A673 (cell line): ENCODE results near the gene ZG16. TPM values are rescaled to one million over a fixed set of nuclear protein-coding genes. Genes with fewer than 3 reads are reported as not detected.
"Not testable (repeated sequence)": the region's sequence is repeated elsewhere in the genome, so short reads cannot be mapped to it uniquely, and the experiment has no call there.

ENCODE experiments used
- BruUV-seq: library from RNA; stranded (reverse); fragments of 400-500 nt; replicated peaks from 2 replicates; lab custom pipeline; 2021; lab: Mats Ljungman, UMichigan
- CTCF ChIA-PET: fragments of 300-600 bp; sonication (Branson Sonifier 250); formaldehyde crosslinking; loops from one replicate; lab custom pipeline; 2022; ENCODE audit warnings: antibody characterized with exemption; lab: Charles Lee
- POLR2A ChIA-PET: fragments of 300-600 bp; sonication (Branson Sonifier 250); formaldehyde crosslinking; loops from one replicate; lab custom pipeline; 2022; ENCODE audit warnings: antibody characterized with exemption; ENCODE audit not compliant: low non-redundant PET; lab: Charles Lee
- DNase-seq: peaks from one replicate; pipeline ENCODE4 v3.0.0-alpha.2; 2015; ENCODE audit warnings: low spot score
- H3K27ac ChIP-seq: fragments of 200-600 bp; sonication (generic); 2 replicates; pipeline ENCODE4 v1.5.1; 2016; ENCODE audit warnings: mixed run types, low read depth, mild to moderate bottlenecking, mixed read lengths, antibody characterized with exemption, low read length; ENCODE audit not compliant: poor library complexity, severe bottlenecking
- H3K27me3 ChIP-seq: fragments of 200-600 bp; sonication (generic); replicated peaks from 2 replicates; pipeline ENCODE4 v1.6.1; 2017; ENCODE audit warnings: mixed run types, low read depth, mild to moderate bottlenecking, mixed read lengths, antibody characterized with exemption, low read length; ENCODE audit not compliant: insufficient read depth, poor library complexity
- H3K36me3 ChIP-seq: fragments of 200-600 bp; sonication (generic); 2 replicates; pipeline ENCODE4 v1.6.1; 2016; ENCODE audit warnings: mixed run types, mild to moderate bottlenecking, mixed read lengths, antibody characterized with exemption, low read length; ENCODE audit not compliant: insufficient read depth, poor library complexity, severe bottlenecking
- H3K4me1 ChIP-seq: fragments of 200-600 bp; sonication (generic); 2 replicates; pipeline ENCODE4 v1.6.1; 2017; ENCODE audit warnings: mixed run types, mild to moderate bottlenecking, mixed read lengths, antibody characterized with exemption, low read length; ENCODE audit not compliant: insufficient read depth, poor library complexity, severe bottlenecking
- H3K4me3 ChIP-seq: fragments of 200-600 bp; sonication (generic); 2 replicates; pipeline ENCODE4 v1.5.1; 2016; ENCODE audit warnings: low read depth, mixed run types, mild to moderate bottlenecking, mixed read lengths, low read length; ENCODE audit not compliant: poor library complexity, severe bottlenecking
- H3K9me3 ChIP-seq: fragments of 200-600 bp; sonication (generic); 2 replicates; pipeline ENCODE4 v1.6.1; 2016; ENCODE audit warnings: mixed run types, low read depth, mild to moderate bottlenecking, mixed read lengths, antibody characterized with exemption, low read length; ENCODE audit not compliant: poor library complexity, severe bottlenecking
- CTCF ChIP-seq: fragments of 300-800, 200-600 bp; sonication (generic); conservative IDR thresholded peaks from 2 replicates; pipeline ENCODE4 v1.5.1; 2017; ENCODE audit warnings: low read depth, mild to moderate bottlenecking, antibody characterized with exemption, low read length, moderate library complexity, mixed read lengths
- EZH2 ChIP-seq: fragments of 200-600 bp; sonication (generic); IDR thresholded peaks from 2 replicates; pipeline ENCODE4 v1.6.1; 2017; ENCODE audit warnings: borderline replicate concordance, low read depth, mild to moderate bottlenecking, mixed read lengths, antibody characterized with exemption, low read length; ENCODE audit not compliant: poor library complexity, severe bottlenecking
- intact Hi-C: fragments of 100-400 bp; cut with micrococcal nuclease; formaldehyde crosslinking; loops from one replicate; pipeline ENCODE4 v1.10.0; 2022; ENCODE audit not compliant: unreplicated experiment
- total RNA-seq: library from RNA; stranded (reverse); gene quantifications from 2 replicates; pipeline ENCODE4 v1.2.3, GENCODE V29; 2021

ZG16 gene
- total RNA-seq, 1 experiment from 2014 or later: not detected

DNA sequence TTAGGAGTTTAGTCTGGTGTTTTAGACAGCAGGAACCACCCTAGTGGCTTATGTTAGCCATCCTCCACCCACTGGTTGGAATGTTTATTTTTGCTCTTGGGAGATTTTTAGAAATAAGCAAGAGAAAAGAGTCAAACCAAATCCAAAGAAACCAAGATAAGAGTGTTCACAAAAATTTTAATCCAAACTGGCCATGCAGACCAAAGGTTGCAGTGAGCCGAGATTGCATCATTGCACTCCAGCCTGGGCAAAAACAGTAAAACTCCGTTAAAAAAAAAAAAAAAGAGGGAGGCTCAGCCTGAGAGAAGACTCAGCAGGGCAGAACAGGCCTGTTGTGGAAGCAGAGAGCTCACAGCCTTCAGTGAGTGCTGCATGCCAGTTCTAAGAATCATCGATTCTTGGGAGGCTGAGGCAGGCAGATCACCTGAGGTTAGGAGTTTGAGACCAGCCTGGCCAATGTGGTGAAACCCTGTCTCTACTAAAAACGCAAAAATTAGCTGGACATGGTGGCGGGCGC, 20.0 kb upstream of the ZG16 start:
- H3K9me3 ChIP-seq: no peaks in the 10 kb centered on the region
- no peak overlapping the region for H3K4me3 ChIP-seq
- no peaks in the 10 kb centered on the region for H3K27me3 ChIP-seq
- DNase-seq: no peak
- BruUV-seq: no TSS peak
- ChIA-PET CTCF (no interaction called here), POLR2A (no interaction called here)
- intact Hi-C loops: no loop called here
- no peaks in the 10 kb centered on the region for H3K36me3 ChIP-seq
- H3K4me1 ChIP-seq: no peaks in the 10 kb centered on the region
- TF ChIP-seq CTCF (no peak), EZH2 (no peak)
- H3K27ac ChIP-seq: no peak overlapping the region

DNA sequence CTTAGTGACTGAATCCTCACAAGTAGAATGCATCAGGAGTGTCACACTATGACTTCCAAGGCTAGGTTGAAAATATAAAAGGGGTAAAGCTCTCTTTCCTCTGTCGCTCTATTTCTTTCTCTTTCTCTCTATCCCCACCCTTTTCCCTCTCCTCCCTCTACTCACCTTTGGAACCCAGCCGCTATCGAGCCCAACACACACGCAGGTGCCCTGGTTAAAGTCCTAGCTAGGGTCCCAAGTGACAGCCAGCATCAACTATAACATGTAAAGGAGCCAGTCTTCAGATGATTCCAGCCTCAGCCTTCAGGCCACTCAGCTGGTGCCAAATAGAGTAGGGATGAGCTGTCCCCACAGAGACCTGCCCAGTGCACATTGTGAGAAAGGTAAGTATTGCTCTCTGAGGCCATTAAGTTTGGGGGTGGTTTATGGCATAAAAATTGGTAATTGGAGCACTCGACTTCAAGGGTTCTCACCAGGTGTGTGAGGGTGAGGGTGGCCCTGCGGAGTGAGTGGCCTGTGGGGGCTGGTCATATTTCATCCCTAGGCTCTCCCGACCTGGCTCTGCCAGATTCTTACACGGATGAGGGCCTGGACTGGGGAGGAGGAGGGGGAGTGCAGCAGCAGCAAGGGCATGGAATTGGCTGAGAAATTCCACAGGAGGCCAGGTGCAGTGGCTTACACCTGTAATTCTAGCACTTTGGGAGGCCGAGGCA, 17.3 kb upstream of the ZG16 start:
- Histone ChIP-seq H3K4me3 (no peak overlapping the region), H3K4me1 (no peaks in the 10 kb centered on the region), H3K27ac (no peak overlapping the region), H3K9me3 (no peaks in the 10 kb centered on the region), H3K27me3 (no peaks in the 10 kb centered on the region), H3K36me3 (no peaks in the 10 kb centered on the region)
- CTCF ChIA-PET: no interaction called here
- no TSS peak for BruUV-seq
- intact Hi-C loops: no loop called here
- no peak for DNase-seq
- TF ChIP-seq CTCF: no peak
- no peak for TF ChIP-seq EZH2
- POLR2A ChIA-PET: no interaction called here

DNA sequence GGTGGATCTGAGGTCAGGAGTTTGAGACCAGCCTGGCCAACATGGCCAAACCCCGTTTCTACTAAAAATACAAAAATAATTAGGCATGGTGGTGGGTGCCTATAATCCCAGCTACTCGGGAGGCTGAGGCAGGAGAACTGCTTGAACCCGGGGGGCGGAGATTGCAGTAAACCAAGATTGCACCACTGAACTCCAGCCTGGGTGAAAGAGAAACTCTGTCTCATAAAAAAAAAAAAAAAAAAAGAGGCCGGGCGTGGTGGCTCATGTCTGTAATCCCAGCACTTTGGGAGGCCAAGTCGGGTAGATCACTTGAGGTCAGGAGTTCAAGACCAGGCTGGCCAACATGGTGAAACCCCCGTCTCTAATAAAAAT, 16.8 kb upstream of the ZG16 start:
- CTCF ChIA-PET, POLR2A ChIA-PET: not testable (repeated sequence)

DNA sequence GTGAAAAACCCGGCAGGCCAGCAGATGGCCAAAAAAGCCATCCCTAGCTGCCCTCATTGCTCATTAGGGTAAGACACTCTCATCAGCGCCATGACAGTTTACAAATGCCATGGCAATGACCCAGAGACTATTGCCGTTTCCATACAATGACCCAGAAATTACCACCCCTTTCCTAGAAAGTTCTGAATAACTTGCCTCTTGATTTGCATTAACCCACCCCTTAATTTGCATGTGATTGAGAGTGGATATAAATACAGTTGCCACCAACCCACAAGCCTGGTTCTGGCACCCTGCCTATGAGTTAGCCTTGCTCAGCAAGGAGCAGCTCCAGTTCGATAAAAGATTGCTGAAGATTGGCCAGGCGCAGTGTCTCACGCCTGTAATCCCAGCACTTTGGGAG, 16.2 kb upstream of the ZG16 start:
- H3K4me1 ChIP-seq: no peaks in the 10 kb centered on the region
- TF ChIP-seq EZH2: no peak
- no peak for TF ChIP-seq CTCF
- H3K4me3 ChIP-seq: no peak overlapping the region
- ChIA-PET CTCF (no interaction called here), POLR2A (no interaction called here)
- intact Hi-C loops: no loop called here
- H3K9me3 ChIP-seq: no peaks in the 10 kb centered on the region
- H3K27me3 ChIP-seq: no peaks in the 10 kb centered on the region
- no TSS peak for BruUV-seq
- peak; percentile 40 for DNase-seq
- no peaks in the 10 kb centered on the region for H3K36me3 ChIP-seq
- H3K27ac ChIP-seq: no peak overlapping the region

More for the DNA sequence above, 16.8 kb upstream of the ZG16 start:
- H3K4me3 ChIP-seq, H3K27ac ChIP-seq, H3K9me3 ChIP-seq, BruUV-seq, DNase-seq, H3K27me3 ChIP-seq, intact Hi-C loops, H3K4me1 ChIP-seq, H3K36me3 ChIP-seq: not testable (repeated sequence)
